ENCODE data around the gene PTPRG.

Gene PTPRG

DNA sequence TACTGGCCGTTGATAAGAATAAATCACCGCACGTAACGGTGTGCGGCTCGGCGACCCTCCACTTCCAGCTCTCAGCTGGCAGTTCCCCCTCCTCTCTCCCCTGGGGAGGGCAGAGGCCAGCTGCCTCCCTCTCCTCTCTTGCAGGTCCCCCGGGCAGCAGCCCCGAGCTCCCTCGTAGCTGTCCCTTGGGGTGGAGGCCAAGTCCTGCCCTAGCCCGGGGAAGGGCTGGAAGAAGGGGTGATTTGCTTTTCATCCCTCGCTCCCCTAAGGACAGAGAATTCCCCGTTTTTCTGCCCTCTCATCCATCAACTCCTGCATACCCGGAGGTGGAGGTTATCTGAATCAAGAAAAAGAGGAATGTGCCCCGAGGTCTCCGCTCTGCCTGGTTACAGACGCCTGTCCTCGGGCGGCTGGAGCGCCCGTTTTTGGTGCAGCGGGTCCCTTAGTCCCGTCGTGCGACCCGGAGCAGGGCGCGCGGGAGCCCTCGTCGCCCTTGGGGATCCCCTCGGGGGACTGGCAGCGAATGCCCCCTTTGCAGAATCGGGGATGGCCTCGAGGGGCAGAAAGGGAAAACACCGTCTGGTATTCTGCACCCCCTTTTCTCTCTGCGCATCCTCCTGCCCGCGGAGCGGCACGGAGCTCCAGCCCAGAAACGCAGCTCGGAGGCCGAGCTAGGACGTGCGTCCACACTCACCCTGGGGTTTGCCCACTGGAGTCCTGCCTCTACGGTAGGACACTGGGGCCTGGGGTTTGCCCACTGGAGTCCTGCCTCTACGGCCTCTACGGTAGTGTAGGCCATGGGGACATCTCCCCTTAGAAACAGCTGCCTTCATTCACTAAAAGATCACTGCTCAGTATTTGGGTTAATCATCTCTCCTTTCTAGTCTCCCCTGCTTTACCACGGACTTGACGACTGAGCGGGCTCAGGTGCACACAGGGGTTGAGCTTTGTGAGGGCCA lies 2.2 kb downstream of the PTPRG start:
- no peak for DNase-seq

DNA sequence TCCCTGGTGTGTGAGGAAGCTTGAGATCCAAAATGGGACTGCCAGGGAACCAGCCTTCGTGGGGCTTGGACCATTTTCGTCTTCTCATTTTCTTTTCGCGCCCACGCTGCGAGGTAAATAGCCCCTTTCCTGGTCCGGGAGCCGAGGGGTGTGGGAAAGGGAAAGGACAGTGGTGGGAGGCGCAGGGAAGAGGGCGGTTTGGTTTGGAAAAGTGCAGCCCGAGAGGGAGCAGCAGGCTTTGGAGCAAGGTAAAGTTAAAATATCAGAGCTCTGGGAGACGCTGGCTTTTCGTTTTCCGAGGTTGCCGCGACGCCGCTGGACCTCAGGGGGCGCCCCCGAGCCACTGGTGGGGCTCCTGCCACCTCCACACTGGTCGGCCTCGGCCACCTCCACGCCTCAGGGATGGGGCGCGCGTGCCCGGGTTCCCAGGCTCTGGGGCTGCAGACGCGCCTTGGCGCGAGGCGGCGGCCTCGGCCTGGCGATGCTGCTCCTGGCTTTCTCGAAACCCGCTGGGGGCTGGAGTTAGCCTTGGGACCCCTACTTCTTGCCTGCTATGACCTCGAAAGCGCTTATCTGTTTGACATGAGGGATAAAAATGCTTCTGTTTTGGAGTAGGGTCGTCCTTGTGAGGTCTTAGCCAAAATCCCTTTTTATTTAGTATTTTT lies 3.2 kb downstream of the PTPRG start:
- DNase-seq = peak; percentile 69

DNA sequence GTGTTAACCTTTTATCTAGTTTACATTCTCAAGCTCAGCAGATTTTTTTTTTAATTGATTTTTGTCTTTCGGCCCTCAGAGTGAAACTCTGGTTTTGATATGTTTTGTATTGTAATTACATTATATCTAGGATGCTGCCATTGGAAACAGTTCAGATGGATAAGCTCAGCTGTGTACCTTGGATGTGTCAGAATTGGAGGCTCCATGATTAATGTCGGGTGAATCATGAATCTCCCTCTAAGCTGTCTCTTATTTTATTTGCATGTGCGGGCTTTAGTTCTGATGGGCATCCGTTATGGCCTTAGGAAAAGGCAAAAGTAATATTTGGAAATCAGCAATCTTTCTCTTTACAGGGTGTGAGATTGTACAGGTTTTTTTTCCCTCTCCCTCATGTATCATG lies 4.2 kb downstream of the PTPRG start:
- DNase-seq = no peak

DNA sequence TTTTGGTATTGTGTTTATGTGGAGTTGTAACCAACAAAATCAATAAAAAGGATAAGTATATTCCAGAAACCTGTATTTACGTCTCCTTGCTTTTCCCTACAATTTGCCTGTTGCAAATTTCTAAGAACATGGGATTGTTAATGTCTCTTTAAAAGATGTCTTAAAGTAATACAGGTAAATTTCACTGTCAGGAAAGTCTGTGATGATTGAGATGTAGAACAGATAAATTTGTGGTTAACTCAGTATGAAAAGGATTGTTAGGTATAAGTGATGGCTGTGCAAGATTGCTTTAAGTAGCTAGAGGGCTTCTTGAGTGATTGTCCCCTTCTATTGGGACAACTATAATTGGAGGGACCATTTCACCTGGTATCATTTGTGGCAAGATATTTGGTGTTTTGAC lies 6.8 kb downstream of the PTPRG start:
- DNase-seq = no peak

DNA sequence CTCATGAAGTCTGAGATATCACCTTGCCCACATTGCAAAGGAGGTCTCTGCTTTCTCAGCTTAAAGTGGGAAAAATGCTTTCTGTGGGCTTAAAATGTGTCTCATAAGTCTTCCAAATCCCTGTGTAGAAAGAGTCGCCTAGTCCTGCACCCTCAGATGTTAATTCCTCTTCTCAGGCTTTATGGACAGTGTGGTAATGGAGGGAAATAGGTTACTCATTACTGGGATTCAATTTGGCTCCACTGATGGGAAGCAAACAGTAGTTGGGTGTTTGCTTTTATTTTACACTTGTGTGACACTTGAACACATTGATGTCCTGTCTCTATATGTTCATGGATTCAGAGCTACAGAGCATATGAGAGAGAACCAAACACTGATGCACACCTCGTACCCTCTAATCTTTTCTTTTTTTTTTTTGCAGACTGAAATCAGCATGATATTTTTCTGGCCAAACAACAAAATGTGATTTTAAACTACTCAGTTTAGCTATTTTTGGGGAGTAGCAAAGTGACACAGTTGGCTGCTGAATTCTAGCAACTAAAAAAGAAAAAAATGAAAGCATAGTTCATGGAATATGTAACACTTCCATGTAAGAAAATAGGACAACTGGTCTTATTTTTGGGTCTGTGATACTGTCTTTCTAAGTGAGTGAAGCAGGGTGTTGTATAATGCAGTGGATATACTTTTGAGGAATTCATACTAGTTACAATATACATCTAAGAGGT lies 8.6 kb downstream of the PTPRG start:
- no peak for DNase-seq

DNA sequence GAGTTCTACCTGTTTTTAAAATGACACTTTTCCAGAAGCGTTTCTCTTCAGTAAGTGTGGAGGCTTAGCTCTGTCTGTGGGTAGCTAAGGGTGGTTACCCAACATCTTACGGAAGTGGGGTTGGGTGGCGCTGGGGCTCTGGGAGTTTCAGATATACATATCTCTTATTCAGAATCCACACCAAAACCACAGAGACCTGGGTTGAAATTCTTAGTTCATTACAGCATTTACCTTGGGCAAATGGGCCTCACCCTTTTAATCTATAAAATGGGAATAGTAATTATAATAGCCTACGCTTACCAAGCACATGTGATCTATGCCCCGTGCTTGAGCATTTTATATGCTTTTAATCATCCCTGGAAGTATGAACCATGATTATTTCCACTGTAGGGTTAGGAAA lies 9.4 kb downstream of the PTPRG start:
- no peak for DNase-seq

DNA sequence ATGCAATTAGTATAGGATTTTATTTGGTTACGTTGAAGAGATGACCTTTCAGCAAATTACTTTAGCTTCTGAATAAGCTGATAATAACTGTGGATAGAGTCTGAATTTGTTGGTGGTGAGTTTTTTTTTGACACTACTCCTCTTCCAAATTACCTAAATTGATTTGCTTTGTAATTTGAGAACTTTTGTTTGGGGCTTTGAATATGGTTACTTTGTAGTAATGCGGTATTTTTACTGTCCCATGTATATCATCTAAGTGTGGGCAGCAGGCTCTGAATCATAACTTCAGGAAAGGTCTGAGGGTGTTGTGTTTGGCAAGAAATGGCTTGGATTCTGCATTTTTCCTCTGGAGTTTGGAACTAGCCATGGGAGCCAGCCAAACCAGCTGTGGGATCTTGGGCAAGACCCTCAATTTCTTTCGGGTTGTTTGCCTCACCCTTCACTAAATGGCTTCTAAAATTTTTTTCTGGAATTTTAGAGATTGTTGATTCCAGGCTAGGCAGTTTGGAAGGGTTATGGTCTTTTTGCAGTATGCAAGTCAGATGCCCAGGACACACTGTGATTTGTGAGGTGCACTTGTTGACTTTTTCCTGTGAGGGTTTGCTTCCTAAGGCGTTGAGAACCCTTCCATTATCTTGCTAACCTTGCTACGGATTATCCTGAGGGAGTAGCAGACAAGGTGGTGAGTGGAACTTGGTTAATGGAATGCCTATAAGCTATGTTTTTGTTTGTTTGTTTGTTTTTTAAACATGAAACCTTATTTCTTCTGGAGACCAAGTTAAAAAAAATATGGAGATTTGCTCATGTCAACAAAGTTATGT lies 10.4 kb downstream of the PTPRG start:
- peak; percentile 88 for DNase-seq

DNA sequence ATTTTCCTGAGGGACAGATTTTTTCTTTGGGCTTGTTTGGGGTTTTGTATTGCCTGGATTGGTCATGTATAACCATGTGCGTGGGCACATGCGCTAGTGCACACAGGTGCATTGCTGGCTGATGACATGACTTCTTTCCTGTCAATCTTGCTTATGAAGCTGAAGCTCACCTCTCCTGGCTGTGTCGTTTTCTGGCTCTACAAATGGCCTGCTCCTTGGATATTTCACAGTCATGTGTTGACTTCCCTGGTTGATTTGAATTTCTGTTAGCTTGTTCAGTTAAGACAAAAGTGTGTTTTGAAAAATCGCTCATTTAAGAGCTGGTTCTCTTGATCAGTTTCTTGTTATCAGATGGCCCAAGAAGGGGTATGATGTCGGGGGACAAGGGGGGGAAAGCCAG lies 11.5 kb downstream of the PTPRG start:
- DNase-seq = no peak

DNA sequence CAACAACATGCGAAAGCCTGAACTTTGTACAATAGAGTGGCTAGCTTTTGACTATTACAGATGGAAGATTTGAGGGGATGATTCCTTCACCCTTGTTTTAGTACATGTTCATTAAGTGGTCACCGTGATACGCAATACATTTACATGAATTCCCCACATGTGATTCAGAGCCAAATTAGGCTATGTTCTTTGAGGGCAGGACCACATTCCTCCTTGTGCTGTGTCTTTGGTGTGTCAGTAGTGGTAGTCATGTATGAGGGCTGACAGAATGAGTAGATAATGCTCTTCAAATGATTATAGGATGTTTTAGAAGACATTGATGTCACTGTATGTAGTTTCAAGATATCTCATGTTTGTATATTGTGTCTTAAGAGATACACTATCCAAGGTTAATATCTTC lies 12.1 kb downstream of the PTPRG start:
- DNase-seq = peak; percentile 78

DNA sequence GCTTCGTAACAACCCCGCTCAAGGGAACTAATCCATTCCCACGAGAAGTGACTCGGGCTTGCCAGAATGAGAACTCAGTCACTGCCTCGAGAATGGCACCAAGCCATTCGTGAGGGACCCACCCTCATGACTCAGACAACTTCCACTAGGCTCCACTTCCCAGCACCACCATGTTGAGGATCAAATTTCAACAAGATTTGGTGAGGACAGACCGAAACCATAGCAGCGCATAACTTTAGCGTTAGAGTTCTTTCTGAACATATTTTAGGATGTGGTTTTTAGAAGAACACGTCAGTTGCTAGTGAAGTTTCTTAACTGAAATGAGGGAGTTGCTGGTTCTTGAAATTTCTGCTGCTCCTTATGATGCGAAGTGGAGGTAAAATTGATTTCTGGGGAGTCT lies 13.5 kb downstream of the PTPRG start:
- peak; percentile 98 for DNase-seq

DNA sequence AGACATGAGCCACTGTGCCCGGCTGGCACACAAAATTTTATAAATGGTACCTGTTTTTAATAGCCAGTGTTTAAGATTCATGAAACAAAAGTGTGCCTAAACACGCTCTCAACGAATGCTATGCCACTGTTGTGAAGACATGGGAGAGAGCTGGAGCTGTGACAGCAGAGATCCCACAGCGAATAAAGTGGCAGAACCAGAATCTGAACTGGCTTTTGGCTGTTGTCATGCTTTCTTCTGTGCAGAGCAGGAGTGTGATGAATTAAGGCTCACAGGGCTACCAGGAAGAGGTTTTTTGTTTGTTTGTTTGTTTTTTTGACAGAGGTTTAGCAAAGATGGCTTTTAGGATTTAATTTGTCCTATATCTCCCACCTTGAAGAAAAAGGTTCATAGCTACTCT lies 14.5 kb downstream of the PTPRG start:
- no peak for DNase-seq

DNA sequence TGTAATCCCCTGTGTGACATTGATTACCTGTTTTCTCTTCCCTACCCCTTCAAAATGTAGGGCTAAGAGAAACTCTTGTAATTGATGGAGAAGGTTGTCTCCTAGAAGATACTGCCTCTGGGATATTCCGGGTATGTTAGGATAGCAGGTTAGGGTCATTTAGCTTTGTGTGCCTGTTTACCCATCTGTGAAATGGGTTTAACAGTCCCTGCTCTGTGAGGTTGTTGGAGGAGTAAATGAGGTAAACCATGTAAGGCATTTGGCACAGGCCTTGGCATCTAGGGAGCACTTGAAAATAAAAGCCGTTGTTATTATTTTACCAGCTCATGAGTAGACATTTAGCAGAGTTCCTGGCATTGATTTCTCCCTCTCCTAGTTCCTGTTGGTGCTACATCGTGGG lies 16.4 kb downstream of the PTPRG start:
- DNase-seq = no peak

DNA sequence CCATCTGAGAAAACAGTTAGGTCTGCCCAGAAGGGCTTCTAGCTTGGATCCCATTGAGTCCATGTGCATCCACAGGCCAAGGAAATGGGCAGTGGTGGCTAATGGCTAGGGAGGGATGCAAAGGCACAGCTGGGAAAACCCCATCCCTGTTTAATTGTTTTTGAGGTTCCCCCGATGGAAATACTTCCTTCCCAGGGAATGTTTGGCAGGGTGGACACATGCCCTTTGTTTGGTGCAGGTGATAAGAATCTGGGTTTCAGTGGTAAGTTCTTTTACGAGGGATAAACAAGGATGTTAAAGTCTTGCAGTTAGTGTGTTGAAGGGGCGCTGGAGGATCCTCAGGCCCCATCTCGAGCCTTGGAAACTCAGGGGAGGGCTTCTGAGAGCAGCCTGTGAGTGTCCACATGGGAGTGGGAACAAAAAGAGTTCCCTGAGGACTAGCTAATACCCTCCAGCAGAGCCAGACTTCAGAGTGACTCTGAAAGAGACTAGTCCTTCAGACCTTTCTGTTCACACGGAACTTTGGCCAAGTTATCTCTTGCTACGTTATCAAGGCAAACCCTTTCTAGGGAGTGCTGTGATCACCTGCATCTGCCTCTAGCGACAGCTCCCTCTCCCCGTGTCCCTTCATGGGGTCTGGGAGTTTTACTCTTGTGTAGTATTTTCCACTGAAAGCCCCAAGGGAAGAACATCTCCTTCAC lies 17.4 kb downstream of the PTPRG start:
- no peak for DNase-seq

DNA sequence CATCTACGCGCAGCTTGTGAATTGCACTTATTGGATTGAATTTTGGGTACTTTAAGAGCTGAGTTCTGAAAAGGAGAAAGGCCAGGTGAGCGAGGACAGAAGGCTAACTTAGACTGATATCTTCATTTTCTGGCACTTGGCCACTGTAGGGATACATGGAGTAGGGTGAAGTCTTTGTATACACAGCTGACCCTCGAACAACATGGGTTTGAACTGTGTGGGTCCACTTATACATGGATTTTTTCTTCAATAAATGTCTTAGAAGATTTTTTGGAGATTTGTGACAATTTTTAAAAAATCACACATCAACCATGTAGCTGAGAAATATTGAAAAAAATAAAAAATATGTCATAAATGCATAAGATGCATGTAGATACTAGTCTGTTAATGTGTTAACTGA lies 18.3 kb downstream of the PTPRG start:
- DNase-seq = no peak

DNA sequence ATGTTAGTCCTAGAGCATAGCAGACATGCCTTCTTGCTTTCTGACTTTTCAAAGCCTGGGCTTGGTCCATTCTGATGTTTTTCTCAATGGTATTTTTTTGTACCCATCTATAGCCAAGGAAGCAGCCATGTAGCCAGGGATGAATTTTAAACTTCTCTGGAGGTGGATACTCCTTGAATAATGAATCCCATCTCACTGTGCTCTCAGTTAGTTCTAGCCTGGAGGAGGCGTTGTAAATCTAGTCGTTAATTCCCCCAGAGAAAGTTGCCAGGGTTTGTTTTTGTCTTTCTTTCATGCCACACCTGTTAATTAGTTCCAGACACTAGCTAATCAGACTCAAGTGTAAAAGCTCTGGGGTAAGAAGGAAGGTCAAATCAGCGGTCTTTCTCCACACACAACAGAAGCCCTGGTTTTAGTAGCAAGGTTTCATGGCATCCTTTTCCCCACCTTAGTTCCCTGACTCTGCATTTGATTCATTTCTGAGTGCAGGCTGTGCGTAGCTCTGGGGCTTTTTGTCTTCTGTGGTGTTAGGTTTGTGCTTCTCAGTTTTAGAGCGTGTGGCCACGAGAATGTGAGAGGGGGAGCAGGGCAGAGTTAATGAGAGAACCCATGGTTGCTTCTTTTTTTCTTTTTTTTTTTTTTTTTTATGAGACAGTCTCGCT lies 19.7 kb downstream of the PTPRG start:
- no peak for DNase-seq

DNA sequence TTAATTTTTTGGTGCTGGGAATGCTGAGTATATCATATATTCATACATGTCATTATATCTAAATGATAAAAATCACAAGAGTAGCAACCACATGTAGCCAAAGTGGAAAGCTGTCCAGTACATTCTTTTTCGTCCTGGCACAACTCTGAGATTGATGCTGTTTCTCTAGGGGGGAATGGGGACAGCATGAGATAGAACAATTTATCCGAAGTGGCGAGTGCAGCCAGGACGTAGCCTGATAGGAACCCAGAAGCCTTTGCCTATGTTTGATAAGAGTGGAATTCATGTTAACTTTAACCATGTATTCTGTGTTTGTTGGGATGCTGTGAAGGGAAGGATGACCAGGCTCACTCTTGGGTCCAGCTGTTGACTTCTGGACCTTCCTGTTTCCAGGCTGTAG lies 20.9 kb downstream of the PTPRG start:
- no peak for DNase-seq

DNA sequence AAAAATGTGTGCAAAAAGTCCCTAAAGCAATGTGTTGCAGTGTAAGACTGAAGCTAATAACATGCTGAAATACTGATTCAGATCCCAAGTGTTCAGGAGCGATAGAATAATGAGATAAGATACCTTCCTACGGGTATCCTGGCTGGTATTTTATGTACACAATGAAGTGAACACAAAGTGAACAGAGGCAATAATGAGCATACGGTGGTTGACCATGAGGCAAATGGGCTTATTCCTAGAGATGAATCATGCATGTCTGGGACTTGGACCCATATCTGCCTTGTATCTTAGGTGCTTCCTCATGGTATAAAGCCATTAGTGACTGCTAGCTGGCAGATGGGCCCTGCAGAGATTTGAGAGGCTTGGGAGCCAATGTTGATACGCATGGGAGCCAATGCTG lies 21.5 kb downstream of the PTPRG start:
- no peak for DNase-seq

DNA sequence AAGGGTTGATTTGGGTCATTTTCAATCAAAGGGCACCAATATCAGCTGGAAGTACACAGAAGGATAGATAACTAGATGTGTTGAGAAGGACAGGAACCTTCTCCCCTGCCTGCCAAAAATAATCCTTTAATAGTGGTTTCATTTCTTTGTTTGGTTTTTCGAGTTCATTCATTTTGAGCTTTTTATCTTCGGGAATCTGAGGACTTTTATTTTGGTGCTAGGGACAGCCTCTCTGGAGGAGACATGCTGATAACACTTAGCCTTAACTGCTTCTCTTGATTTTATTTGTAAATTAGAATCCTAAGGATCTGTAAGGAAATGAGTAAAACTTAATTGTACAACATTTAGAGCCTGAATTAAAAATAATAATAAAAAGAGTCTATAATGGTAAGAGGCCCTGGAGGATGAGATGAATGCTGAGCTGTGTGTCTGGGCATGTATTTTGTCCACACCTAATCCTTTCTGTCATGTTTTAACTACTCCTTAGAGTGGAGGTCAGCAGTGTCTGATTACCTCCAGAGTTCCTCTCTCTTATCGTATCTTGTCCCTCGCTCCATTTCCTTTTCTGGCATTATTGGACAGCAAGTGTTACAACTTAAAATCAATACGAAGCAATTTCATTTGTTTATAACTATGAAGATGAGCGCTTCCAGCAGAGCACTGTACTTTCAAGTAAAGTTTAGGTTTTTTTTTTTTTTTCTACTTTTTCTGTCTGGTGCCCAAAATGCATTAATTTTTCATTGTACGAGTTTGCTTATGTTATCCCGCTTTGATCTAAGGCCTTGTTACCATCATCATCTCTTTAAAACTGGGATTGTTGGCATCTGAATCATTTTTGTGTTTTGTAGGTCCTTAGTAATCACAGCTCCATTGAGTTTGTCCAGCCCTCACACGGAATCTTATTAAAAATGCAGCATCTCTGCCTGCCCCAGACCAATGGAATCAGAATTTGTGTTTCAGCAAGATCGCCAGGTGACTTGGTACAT lies 22.8 kb downstream of the PTPRG start:
- no peak for DNase-seq

DNA sequence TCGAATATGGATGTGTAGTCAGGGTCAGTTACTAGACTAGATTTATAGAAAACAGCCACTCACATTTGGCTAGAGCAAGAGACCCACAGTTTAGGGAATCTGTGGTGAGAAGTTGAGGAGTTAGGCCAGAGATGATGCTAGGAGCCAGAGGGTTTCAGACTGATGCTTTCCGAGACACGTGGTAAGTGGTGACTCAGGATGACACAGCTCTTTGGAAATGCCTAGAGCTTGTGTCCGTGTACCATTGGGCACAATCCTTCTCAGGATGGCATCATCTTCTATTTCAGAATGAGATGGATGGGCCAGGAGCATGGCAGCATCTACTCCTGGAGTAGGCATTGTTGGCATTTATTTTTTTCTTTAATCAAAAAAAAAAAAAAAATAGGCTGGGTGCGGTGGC lies 28.5 kb downstream of the PTPRG start:
- DNase-seq = peak; percentile 76

DNA sequence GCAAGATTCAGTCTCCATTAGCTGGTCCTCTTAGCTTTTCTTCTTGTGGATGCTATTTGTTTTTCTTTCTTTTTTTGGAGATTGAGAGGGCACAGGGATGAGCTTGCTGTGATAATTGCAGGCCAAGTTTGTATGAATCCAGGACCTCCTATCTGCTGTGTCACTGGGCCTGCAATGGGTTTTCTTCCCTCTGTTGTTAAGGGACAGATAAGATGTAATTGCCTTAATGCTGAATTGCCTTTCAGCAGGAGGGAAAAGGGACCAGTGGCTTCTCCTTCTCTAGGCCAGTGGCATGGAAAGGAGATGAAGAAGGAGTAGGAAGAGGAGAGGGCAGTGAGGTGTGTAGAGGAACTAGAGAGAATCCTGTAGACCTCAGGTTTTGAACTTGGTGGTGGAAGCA lies 29.9 kb downstream of the PTPRG start:
- no peak for DNase-seq
